Measurements from ENCODE around the gene SYT3. TPM values are rescaled to one million over a fixed set of nuclear protein-coding genes. Genes with fewer than 3 reads are reported as not detected.

The SYT3 gene
- total and polyA plus RNA-seq, 2 of the 13 experiments (the other 11 are each of a cell fraction or from before 2014, with no cell fraction given), result not detected

GRCh38 chr19:50657222-50657669 is 17.6 kb upstream of the SYT3 start:
- no peak overlapping the region for H3K27ac ChIP-seq (ENCODE audit: extremely low read length, insufficient read depth, low read length)

GRCh38 chr19:50654882-50655281 is 15.2 kb upstream of the SYT3 start:
- in situ Hi-C loops (cut with HindIII; ENCODE audit: extremely low pct_ligation_motif_present, low pct_unique_long_range_greater_than_20kb) (no loop called here), intact Hi-C loops (cut with micrococcal nuclease; ENCODE audit: unreplicated experiment) (no loop called here)
- H4K20me1 ChIP-seq (ENCODE audit: insufficient read depth, low read length), result no peaks in the 10 kb centered on the region
- no peaks in the 10 kb centered on the region for H3K36me3 ChIP-seq (replicated peaks in 1 of 2; ENCODE audit: control insufficient read depth in 1 of 2, insufficient read depth in 2 of 2, low read length in 2 of 2)
- no peak overlapping the region for H3K4me2 ChIP-seq (ENCODE audit: low read depth, low read length)
- H3K9ac ChIP-seq (ENCODE audit: insufficient read depth, low read depth, low read length), result no peak overlapping the region
- H3K4me1 ChIP-seq (ENCODE audit: insufficient read depth, low read length), result no peaks in the 10 kb centered on the region
- peaks cover 3% of the 10 kb centered on the region; the same call in 1 of the 2 replicates for H3K9me3 ChIP-seq (ENCODE audit: low read length)
- H2AFZ ChIP-seq (ENCODE audit: low read length), result no peak overlapping the region
- no peak for TF ChIP-seq ZNF629 (CRISPR knock-in tag; conservative IDR thresholded peaks at IDR 0.05)
- TF ChIP-seq NKX3-1 (CRISPR knock-in tag; IDR thresholded peaks at IDR 0.05), result no peak
- TF ChIP-seq, protein P1, sequence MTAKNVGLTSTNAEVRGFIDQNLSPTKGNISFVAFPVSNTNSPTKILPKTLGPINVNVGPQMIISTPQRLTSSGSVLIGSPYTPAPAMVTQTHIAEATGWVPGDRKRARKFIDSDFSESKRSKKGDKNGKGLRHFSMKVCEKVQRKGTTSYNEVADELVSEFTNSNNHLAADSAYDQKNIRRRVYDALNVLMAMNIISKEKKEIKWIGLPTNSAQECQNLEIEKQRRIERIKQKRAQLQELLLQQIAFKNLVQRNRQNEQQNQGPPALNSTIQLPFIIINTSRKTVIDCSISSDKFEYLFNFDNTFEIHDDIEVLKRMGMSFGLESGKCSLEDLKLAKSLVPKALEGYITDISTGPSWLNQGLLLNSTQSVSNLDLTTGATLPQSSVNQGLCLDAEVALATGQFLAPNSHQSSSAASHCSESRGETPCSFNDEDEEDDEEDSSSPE (CRISPR knock-in tag; IDR thresholded peaks at IDR 0.05), result no peak
- 0 out of 2 replicates have a peak, but pooled peaks have one; percentile 14 for TF ChIP-seq HNF4A (CRISPR knock-in tag; IDR thresholded peaks at IDR 0.05)
- 0 out of 2 replicates have a peak, but pooled peaks have one; percentile 28 for TF ChIP-seq NFYC (CRISPR knock-in tag; IDR thresholded peaks at IDR 0.05)
- 0 out of 2 replicates have a peak, but pooled peaks have one; percentile 5 for TF ChIP-seq USF2 (IDR thresholded peaks at IDR 0.05; ENCODE audit: low read depth, low read length)
- peak; percentile 25; the same call in 1 of the 2 replicates for TF ChIP-seq USF2 (CRISPR knock-in tag; IDR thresholded peaks at IDR 0.05; ENCODE audit: borderline replicate concordance)
- FAIRE-seq, result no peak
- H3K27ac ChIP-seq (ENCODE audit: extremely low read length, insufficient read depth, low read length), result no peak overlapping the region
- no peaks in the 10 kb centered on the region for H3K79me2 ChIP-seq (ENCODE audit: insufficient read depth, low read length)
- no peak for ATAC-seq
- no TSS peak for BruUV-seq (replicated peaks)
- DNase-seq (ENCODE audit: low spot score), result peak; percentile 8
- ChIA-PET CTCF (ENCODE audit: low intra/inter-chr PET ratio, low total read pairs) (no interaction called here), POLR2A (no interaction called here)
- H3K27me3 ChIP-seq (ENCODE audit: control insufficient read depth in 1 of 2, insufficient read depth in 2 of 2, low read length in 2 of 2), result 0 out of 5 replicates have a peak, but pooled peaks cover 0 to 5% of the 10 kb centered on the region in 2 experiments
- H3K4me3 ChIP-seq (replicated peaks in 1 of 3; ENCODE audit: insufficient read depth in 1 of 3, low read depth in 2 of 3, low read length in 3 of 3), result no peak overlapping the region

More at GRCh38 chr19:50657222-50657669, 17.6 kb upstream of the SYT3 start:
- intact Hi-C loops (cut with micrococcal nuclease; ENCODE audit: unreplicated experiment) (no loop called here), in situ Hi-C loops (cut with HindIII; ENCODE audit: extremely low pct_ligation_motif_present, low pct_unique_long_range_greater_than_20kb) (no loop called here)
- TF ChIP-seq ZNF546 (CRISPR knock-in tag; conservative IDR thresholded peaks at IDR 0.05) (no peak), RAD51 (IDR thresholded peaks at IDR 0.05; ENCODE audit: borderline replicate concordance) (peak; percentile 73; the same call in 1 of the 2 replicates)
- ATAC-seq (no peak), FAIRE-seq (no peak), DNase-seq (ENCODE audit: low spot score) (no peak)
- H3K36me3 ChIP-seq (replicated peaks in 1 of 2; ENCODE audit: control insufficient read depth in 1 of 2, insufficient read depth in 2 of 2, low read length in 2 of 2), result no peaks in the 10 kb centered on the region
- 0 out of 5 replicates have a peak, but pooled peaks cover 0 to 5% of the 10 kb centered on the region in 2 experiments for H3K27me3 ChIP-seq (ENCODE audit: control insufficient read depth in 1 of 2, insufficient read depth in 2 of 2, low read length in 2 of 2)
- H3K9ac ChIP-seq (ENCODE audit: insufficient read depth, low read depth, low read length), result no peak overlapping the region
- no peaks in the 10 kb centered on the region for H3K79me2 ChIP-seq (ENCODE audit: insufficient read depth, low read length)
- H4K20me1 ChIP-seq (ENCODE audit: insufficient read depth, low read length), result no peaks in the 10 kb centered on the region
- WGBS (ENCODE audit: low lambda C conversion rate), result 0% methylated on average over 6 of the region's 6 CpGs
- no TSS peak for BruUV-seq (replicated peaks)
- ChIA-PET POLR2A (no interaction called here), CTCF (ENCODE audit: low intra/inter-chr PET ratio, low total read pairs) (no interaction called here)
- H2AFZ ChIP-seq (ENCODE audit: low read length), result no peak overlapping the region
- no peak overlapping the region for H3K4me3 ChIP-seq (replicated peaks in 1 of 3; ENCODE audit: insufficient read depth in 1 of 3, low read depth in 2 of 3, low read length in 3 of 3)
- no peaks in the 10 kb centered on the region for H3K4me1 ChIP-seq (ENCODE audit: insufficient read depth, low read length)
- peaks cover 3% of the 10 kb centered on the region; the same call in 1 of the 2 replicates for H3K9me3 ChIP-seq (ENCODE audit: low read length)
- H3K4me2 ChIP-seq (ENCODE audit: low read depth, low read length), result no peak overlapping the region

All from HepG2 (cell line).